Measurements from ENCODE around the gene NAALADL2. TPM values are rescaled to one million over a fixed set of nuclear protein-coding genes. Genes with fewer than 3 reads are reported as not detected.
"Not testable (repeated sequence)": the region's sequence is repeated elsewhere in the genome, so short reads cannot be mapped to it uniquely, and the experiment has no call there.

The NAALADL2 gene
- total RNA-seq, 2 experiments from 2014 or later = not detected

DNA sequence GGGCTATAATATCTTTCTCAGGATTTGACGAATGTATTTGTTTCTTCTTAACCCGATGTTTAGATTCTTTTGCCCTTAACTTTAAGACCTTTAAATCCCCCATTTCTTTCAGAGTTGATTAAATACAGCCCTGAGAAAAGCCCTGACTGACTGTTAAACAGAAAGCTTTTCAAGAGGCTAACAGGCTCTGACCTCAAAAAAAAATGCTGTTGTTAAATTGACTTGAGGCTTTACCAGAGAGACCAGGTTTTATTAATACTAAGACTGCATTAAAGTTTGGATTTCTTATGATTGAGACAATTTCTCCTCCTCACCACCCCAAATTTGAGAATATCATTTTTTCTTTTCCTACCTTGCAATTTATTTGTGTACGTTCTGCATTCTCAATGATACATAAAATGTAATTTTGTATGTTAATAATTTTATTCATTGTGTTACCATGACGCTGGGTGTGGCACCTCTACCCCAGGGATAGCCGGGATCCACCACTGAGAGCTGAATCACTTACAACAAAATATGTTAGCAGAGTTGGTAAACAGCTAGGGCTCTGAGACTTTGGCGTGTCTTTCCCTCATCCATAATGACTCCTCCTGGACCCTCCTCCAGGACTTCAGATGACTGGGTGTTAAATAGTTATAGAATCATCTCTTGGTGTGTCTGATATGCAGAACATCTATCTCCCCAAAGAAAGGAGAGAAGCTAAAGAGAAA lies 753.5 kb downstream of the NAALADL2 start:
- DNase-seq = no peak
- H3K27me3 Mint-ChIP-seq (ENCODE audit: low read depth) = no peaks in the 10 kb centered on the region
- no peak overlapping the region for H3K27ac Mint-ChIP-seq
- intact Hi-C loops (cut with micrococcal nuclease) = no loop called here
- CTCF ChIA-PET = no interaction called here
- no peak overlapping the region for H3K4me3 Mint-ChIP-seq
- no peaks in the 10 kb centered on the region for H3K4me1 Mint-ChIP-seq (ENCODE audit: low read depth)
- H3K9me3 Mint-ChIP-seq = no peaks in the 10 kb centered on the region
- H3K36me3 Mint-ChIP-seq (ENCODE audit: low read depth) = no peaks in the 10 kb centered on the region

DNA sequence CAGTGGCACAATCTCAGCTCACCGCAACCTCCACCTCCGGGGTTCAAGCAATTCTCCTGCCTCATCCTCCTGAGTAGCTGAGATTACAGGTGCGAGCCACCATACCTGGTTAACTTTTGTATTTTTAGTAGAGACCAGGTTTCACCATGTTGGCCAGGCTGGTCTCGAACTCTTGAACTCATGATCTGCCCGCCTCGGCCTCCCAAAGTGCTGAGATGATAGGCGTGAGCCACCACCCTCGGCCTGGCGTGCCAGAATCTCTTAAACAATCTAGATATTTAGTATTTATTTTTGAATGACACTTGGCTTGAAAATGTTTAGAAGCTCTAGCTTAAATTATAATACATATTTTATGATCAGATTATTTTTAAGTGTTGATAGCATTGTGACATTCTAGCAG lies 755.0 kb downstream of the NAALADL2 start:
- H3K9me3 Mint-ChIP-seq; H3K4me1 Mint-ChIP-seq (ENCODE audit: low read depth); intact Hi-C loops (cut with micrococcal nuclease); H3K4me3 Mint-ChIP-seq; DNase-seq; H3K36me3 Mint-ChIP-seq (ENCODE audit: low read depth); H3K27me3 Mint-ChIP-seq (ENCODE audit: low read depth); CTCF ChIA-PET; H3K27ac Mint-ChIP-seq: not testable (repeated sequence)

GRCh38 chr3:175617247-175617646 lies 758.1 kb downstream of the NAALADL2 start:
- no peak overlapping the region for H3K27ac Mint-ChIP-seq
- H3K27me3 Mint-ChIP-seq (ENCODE audit: low read depth) = no peaks in the 10 kb centered on the region
- peaks cover 3% of the 10 kb centered on the region for H3K9me3 Mint-ChIP-seq
- H3K36me3 Mint-ChIP-seq (ENCODE audit: low read depth) = no peaks in the 10 kb centered on the region
- DNase-seq = no peak
- no peaks in the 10 kb centered on the region for H3K4me1 Mint-ChIP-seq (ENCODE audit: low read depth)
- no peak overlapping the region for H3K4me3 Mint-ChIP-seq
- intact Hi-C loops (cut with micrococcal nuclease) = no loop called here
- CTCF ChIA-PET = no interaction called here

DNA sequence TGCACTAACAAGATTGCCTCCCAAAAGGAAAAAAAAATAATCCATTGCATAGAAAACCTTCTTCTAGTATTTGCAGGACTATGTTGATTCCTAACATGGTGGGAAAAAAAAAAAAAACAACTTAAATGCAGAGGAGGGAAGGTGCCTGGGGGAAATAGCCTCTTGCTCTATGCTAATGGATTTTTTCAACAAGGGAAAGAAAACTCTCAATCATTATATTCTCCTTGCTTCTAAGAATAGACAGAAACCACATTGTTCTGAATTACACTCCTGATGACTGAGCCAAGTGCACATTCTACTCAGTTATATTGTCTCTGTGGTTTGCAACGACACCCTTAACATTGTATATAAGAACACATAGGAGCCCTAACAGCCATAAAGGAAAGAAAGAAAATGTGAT lies 760.2 kb downstream of the NAALADL2 start:
- Mint-ChIP-seq H3K27me3 (ENCODE audit: low read depth) (no peaks in the 10 kb centered on the region), H3K27ac (no peak overlapping the region), H3K4me1 (ENCODE audit: low read depth) (no peaks in the 10 kb centered on the region), H3K9me3 (peaks cover 5% of the 10 kb centered on the region), H3K4me3 (no peak overlapping the region), H3K36me3 (ENCODE audit: low read depth) (no peaks in the 10 kb centered on the region)
- intact Hi-C loops (cut with micrococcal nuclease) = no loop called here
- DNase-seq = no peak
- CTCF ChIA-PET = no interaction called here

DNA sequence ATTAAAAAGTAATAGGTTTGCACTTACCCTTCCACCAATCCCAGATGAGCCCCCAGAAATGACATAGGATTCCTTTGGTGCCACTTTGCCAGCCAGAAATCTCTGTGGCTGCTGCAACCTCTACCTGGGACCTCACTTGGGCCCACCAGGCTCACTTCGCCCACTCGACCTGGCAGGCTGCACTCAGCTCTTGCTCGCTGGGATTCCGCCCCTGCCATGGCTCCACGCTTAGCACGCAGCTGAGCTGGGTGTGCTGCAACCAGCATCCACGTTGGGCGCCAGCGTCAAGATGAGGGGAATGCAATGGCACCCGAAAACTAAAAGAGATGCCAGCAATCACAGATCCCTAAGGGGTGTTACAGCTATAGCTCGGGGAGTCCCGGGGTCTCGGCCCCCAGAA lies 761.0 kb downstream of the NAALADL2 start:
- Mint-ChIP-seq H3K9me3 (peaks cover 5% of the 10 kb centered on the region), H3K4me3 (no peak overlapping the region), H3K4me1 (ENCODE audit: low read depth) (no peaks in the 10 kb centered on the region), H3K36me3 (ENCODE audit: low read depth) (no peaks in the 10 kb centered on the region), H3K27me3 (ENCODE audit: low read depth) (no peaks in the 10 kb centered on the region), H3K27ac (no peak overlapping the region)
- CTCF ChIA-PET = no interaction called here
- intact Hi-C loops (cut with micrococcal nuclease) = no loop called here
- no peak for DNase-seq

- Mint-ChIP-seq H3K27ac (no peak overlapping the region), H3K27me3 (ENCODE audit: low read depth) (no peaks in the 10 kb centered on the region), H3K4me1 (ENCODE audit: low read depth) (no peaks in the 10 kb centered on the region), H3K9me3 (peaks cover 8% of the 10 kb centered on the region), H3K4me3 (no peak overlapping the region), H3K36me3 (ENCODE audit: low read depth) (no peaks in the 10 kb centered on the region)
- CTCF ChIA-PET = no interaction called here
- no peak for DNase-seq
- intact Hi-C loops (cut with micrococcal nuclease) = no loop called here
Measured at GRCh38 chr3:175620532-175620931, 761.4 kb downstream of the NAALADL2 start.

GRCh38 chr3:175640958-175641357 lies 781.8 kb downstream of the NAALADL2 start:
- CTCF ChIA-PET = no interaction called here
- no peak for DNase-seq

DNA sequence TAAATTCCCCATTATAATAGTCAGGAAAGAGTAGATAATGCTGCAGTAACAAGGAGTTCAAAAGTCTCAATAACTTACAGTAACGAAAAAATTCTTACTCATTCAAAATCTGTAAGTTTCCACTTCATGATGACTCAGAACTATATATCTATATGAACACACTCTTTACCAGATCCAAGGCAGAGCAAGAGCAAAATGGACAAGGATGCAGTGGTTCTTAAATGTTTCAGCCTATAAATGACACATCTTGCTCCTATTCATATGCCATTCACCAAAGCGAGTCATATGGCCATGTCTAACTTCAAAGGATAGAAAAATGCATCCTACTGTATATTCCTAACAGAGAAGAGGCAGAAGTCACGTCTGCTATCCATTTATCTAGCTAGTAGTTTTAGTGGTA lies 787.7 kb downstream of the NAALADL2 start:
- DNase-seq = no peak
- Mint-ChIP-seq H3K4me3 (no peak overlapping the region), H3K4me1 (ENCODE audit: low read depth) (no peaks in the 10 kb centered on the region), H3K27me3 (ENCODE audit: low read depth) (no peaks in the 10 kb centered on the region), H3K9me3 (peaks cover 2% of the 10 kb centered on the region), H3K36me3 (ENCODE audit: low read depth) (no peaks in the 10 kb centered on the region), H3K27ac (no peak overlapping the region)
- CTCF ChIA-PET = no interaction called here
- intact Hi-C loops (cut with micrococcal nuclease) = no loop called here

More at GRCh38 chr3:175640958-175641357, 781.8 kb downstream of the NAALADL2 start:
- intact Hi-C loops (cut with micrococcal nuclease) = no loop called here
- H3K4me1 Mint-ChIP-seq (ENCODE audit: low read depth) = no peaks in the 10 kb centered on the region
- H3K9me3 Mint-ChIP-seq = no peaks in the 10 kb centered on the region
- H3K27me3 Mint-ChIP-seq (ENCODE audit: low read depth) = no peaks in the 10 kb centered on the region
- no peak overlapping the region for H3K4me3 Mint-ChIP-seq
- H3K36me3 Mint-ChIP-seq (ENCODE audit: low read depth) = no peaks in the 10 kb centered on the region
- no peak overlapping the region for H3K27ac Mint-ChIP-seq

GRCh38 chr3:175648899-175649298 lies 789.8 kb downstream of the NAALADL2 start:
- Mint-ChIP-seq H3K27me3 (ENCODE audit: low read depth) (no peaks in the 10 kb centered on the region), H3K36me3 (ENCODE audit: low read depth) (no peaks in the 10 kb centered on the region), H3K4me1 (ENCODE audit: low read depth) (no peaks in the 10 kb centered on the region), H3K4me3 (no peak overlapping the region), H3K9me3 (peaks cover 3% of the 10 kb centered on the region), H3K27ac (no peak overlapping the region)
- no peak for DNase-seq
- intact Hi-C loops (cut with micrococcal nuclease) = no loop called here
- CTCF ChIA-PET = no interaction called here

GRCh38 chr3:175651716-175652115 lies 792.6 kb downstream of the NAALADL2 start:
- CTCF ChIA-PET = no interaction called here
- Mint-ChIP-seq H3K27me3 (ENCODE audit: low read depth) (no peaks in the 10 kb centered on the region), H3K4me3 (no peak overlapping the region), H3K27ac (no peak overlapping the region), H3K9me3 (peaks cover 3% of the 10 kb centered on the region), H3K36me3 (ENCODE audit: low read depth) (no peaks in the 10 kb centered on the region), H3K4me1 (ENCODE audit: low read depth) (no peaks in the 10 kb centered on the region)
- DNase-seq = no peak
- intact Hi-C loops (cut with micrococcal nuclease) = no loop called here

GRCh38 chr3:175655351-175655750 lies 796.2 kb downstream of the NAALADL2 start:
- Mint-ChIP-seq H3K36me3 (ENCODE audit: low read depth) (no peaks in the 10 kb centered on the region), H3K27me3 (ENCODE audit: low read depth) (no peaks in the 10 kb centered on the region), H3K4me3 (no peak overlapping the region), H3K9me3 (peaks cover 1% of the 10 kb centered on the region), H3K4me1 (ENCODE audit: low read depth) (no peaks in the 10 kb centered on the region), H3K27ac (no peak overlapping the region)
- DNase-seq = no peak
- CTCF ChIA-PET = no interaction called here
- intact Hi-C loops (cut with micrococcal nuclease) = no loop called here

DNA sequence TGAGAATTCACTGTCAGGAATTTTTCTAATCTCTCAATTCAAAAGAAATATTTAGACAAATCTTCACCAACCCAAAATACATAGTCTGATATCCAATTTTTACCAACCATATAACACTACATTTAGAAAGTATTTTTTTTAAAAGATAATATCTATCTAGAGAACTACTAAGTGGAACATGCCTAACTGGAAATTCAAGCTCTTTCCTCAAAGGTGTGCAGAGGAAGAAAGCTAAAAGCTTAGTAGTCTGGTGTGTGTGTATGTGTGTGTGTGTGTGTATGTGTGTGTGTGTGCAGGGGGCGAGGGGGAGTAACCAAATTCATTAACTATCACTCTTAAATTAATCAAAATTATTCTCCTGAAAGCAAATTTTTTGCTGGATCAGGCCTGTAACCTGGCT lies 797.3 kb downstream of the NAALADL2 start:
- peaks cover 1% of the 10 kb centered on the region for H3K9me3 Mint-ChIP-seq
- no peaks in the 10 kb centered on the region for H3K27me3 Mint-ChIP-seq (ENCODE audit: low read depth)
- CTCF ChIA-PET = no interaction called here
- no peaks in the 10 kb centered on the region for H3K36me3 Mint-ChIP-seq (ENCODE audit: low read depth)
- H3K4me1 Mint-ChIP-seq (ENCODE audit: low read depth) = no peaks in the 10 kb centered on the region
- no peak overlapping the region for H3K4me3 Mint-ChIP-seq
- intact Hi-C loops (cut with micrococcal nuclease) = no loop called here
- no peak for DNase-seq
- no peak overlapping the region for H3K27ac Mint-ChIP-seq

- CTCF ChIA-PET = no interaction called here
- Mint-ChIP-seq H3K9me3 (no peaks in the 10 kb centered on the region), H3K4me1 (ENCODE audit: low read depth) (no peaks in the 10 kb centered on the region), H3K27me3 (ENCODE audit: low read depth) (no peaks in the 10 kb centered on the region), H3K27ac (no peak overlapping the region), H3K4me3 (no peak overlapping the region), H3K36me3 (ENCODE audit: low read depth) (no peaks in the 10 kb centered on the region)
- DNase-seq = no peak
- intact Hi-C loops (cut with micrococcal nuclease) = no loop called here
Measured at GRCh38 chr3:175659670-175660350, 800.7 kb downstream of the NAALADL2 start.

Measured in activated naive CD4-positive, alpha-beta T cell treated with anti-CD3 and anti-CD28 coated beads for 36 hours (primary cell).